Measurements from ENCODE around the gene MYD88.

DNA sequence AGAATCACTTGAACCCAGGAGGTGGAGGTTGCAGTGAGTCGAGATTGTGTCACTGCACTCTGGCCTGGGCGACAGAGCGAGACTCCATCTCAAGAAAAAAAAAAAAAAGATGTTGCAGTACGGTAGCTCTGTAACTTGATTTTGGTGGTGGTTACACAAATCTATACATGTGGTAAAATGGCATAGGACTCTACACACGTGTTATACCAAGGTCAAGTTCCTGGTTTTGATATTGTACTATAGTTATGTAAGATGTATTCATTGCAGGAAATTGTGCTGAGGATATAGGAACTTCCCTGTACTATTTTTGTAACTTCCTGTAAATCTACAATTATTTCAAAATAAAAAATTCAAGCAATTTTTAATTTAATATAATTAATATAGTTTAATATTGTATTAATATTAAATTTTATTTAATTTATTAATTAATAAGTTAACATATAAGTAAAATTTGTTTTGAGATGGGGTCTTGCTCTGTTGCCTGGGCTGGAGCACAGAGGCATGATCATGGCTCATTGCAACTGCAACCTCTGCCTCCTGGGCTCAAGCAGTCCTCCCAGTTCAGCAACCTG lies 9.9 kb downstream of the MYD88 start:
- TF ChIP-seq, protein P1, sequence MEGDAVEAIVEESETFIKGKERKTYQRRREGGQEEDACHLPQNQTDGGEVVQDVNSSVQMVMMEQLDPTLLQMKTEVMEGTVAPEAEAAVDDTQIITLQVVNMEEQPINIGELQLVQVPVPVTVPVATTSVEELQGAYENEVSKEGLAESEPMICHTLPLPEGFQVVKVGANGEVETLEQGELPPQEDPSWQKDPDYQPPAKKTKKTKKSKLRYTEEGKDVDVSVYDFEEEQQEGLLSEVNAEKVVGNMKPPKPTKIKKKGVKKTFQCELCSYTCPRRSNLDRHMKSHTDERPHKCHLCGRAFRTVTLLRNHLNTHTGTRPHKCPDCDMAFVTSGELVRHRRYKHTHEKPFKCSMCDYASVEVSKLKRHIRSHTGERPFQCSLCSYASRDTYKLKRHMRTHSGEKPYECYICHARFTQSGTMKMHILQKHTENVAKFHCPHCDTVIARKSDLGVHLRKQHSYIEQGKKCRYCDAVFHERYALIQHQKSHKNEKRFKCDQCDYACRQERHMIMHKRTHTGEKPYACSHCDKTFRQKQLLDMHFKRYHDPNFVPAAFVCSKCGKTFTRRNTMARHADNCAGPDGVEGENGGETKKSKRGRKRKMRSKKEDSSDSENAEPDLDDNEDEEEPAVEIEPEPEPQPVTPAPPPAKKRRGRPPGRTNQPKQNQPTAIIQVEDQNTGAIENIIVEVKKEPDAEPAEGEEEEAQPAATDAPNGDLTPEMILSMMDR (IDR thresholded peaks at IDR 0.05) = no peak
- no peak for TF ChIP-seq POLR2A (IDR thresholded peaks at IDR 0.05)
